ENCODE results near the gene POLR1G. TPM values are rescaled to one million over a fixed set of nuclear protein-coding genes. Genes with fewer than 3 reads are reported as not detected.
A peak's percentile ranks its signal among the peaks of the same experiment; 100 is the strongest.

The POLR1G gene
- total and polyA plus RNA-seq, 9 of the 15 experiments (the other 6 are each of a cell fraction or from before 2014, with no cell fraction given) = 3.0 to 50.1 (median 27.4) TPM

DNA sequence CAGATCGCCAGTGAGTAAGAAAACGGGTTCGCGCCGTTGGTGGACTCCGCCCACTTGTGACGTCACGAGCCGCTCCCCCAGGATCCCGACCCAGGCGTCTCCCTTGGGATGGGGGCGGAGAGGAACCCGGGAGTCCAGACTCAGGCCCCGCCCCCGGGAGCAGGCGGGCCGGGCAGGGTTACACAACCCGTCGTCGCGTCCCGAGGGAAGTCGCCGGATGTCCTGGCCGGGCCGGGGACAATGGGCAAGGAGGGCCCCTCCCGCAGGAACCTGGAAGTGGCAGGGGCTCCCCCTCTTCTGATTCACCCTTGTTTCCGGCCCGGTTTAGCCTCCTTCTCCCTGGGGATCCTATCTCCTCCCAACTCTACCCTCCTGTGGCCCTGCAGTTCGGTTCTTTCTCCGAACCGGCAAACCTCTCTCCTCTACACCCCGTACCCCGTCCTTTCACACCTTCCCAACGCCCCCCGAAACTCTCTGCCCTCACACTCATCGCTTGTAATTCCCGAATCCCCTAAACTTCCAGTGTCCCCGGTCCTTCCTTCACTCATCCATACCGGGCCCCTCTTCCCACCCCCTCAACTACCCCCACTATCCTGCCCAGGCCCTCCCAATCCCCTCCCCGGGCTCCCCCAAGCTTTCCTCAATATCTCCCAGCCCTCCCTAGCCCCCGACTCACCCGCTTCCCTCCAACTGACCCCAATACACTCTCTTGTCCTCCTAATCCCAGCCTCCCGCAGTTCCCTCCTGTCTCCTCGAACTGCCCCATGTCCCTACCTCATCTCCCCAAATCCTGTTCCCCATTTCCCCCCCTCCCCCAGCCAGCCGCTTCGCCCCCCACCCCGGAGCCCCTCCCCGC, 37.2 kb downstream of the POLR1G start (continued):
- TF ChIP-seq, protein P1, sequence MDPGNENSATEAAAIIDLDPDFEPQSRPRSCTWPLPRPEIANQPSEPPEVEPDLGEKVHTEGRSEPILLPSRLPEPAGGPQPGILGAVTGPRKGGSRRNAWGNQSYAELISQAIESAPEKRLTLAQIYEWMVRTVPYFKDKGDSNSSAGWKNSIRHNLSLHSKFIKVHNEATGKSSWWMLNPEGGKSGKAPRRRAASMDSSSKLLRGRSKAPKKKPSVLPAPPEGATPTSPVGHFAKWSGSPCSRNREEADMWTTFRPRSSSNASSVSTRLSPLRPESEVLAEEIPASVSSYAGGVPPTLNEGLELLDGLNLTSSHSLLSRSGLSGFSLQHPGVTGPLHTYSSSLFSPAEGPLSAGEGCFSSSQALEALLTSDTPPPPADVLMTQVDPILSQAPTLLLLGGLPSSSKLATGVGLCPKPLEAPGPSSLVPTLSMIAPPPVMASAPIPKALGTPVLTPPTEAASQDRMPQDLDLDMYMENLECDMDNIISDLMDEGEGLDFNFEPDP (CRISPR knock-in tag; IDR thresholded peaks at IDR 0.05) = no peak
- TF ChIP-seq, protein P2, sequence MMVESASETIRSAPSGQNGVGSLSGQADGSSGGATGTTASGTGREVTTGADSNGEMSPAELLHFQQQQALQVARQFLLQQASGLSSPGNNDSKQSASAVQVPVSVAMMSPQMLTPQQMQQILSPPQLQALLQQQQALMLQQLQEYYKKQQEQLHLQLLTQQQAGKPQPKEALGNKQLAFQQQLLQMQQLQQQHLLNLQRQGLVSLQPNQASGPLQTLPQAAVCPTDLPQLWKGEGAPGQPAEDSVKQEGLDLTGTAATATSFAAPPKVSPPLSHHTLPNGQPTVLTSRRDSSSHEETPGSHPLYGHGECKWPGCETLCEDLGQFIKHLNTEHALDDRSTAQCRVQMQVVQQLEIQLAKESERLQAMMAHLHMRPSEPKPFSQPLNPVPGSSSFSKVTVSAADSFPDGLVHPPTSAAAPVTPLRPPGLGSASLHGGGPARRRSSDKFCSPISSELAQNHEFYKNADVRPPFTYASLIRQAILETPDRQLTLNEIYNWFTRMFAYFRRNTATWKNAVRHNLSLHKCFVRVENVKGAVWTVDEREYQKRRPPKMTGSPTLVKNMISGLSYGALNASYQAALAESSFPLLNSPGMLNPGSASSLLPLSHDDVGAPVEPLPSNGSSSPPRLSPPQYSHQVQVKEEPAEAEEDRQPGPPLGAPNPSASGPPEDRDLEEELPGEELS (CRISPR knock-in tag; IDR thresholded peaks at IDR 0.05; ENCODE audit: borderline replicate concordance) = no peak
- TF ChIP-seq SUPT5H (IDR thresholded peaks at IDR 0.05) = peak; percentile 63
- TF ChIP-seq, protein P3, sequence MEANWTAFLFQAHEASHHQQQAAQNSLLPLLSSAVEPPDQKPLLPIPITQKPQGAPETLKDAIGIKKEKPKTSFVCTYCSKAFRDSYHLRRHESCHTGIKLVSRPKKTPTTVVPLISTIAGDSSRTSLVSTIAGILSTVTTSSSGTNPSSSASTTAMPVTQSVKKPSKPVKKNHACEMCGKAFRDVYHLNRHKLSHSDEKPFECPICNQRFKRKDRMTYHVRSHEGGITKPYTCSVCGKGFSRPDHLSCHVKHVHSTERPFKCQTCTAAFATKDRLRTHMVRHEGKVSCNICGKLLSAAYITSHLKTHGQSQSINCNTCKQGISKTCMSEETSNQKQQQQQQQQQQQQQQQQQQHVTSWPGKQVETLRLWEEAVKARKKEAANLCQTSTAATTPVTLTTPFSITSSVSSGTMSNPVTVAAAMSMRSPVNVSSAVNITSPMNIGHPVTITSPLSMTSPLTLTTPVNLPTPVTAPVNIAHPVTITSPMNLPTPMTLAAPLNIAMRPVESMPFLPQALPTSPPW (CRISPR knock-in tag; IDR thresholded peaks at IDR 0.05) = no peak
- TF ChIP-seq ZBTB49 (CRISPR knock-in tag; IDR thresholded peaks at IDR 0.05; ENCODE audit: borderline replicate concordance) = no peak
- TF ChIP-seq GABPB1 (CRISPR knock-in tag; IDR thresholded peaks at IDR 0.05) = peak; percentile 74
- TF ChIP-seq NBN (IDR thresholded peaks at IDR 0.05; ENCODE audit: low read depth) = peak; percentile 96
- no peak for TF ChIP-seq STAT5B (CRISPR knock-in tag; IDR thresholded peaks at IDR 0.05)
- TF ChIP-seq CLOCK (CRISPR knock-in tag; IDR thresholded peaks at IDR 0.05; ENCODE audit: borderline replicate concordance) = no peak
- TF ChIP-seq ZC3H8 (IDR thresholded peaks at IDR 0.05) = no peak
- TF ChIP-seq, protein P4, sequence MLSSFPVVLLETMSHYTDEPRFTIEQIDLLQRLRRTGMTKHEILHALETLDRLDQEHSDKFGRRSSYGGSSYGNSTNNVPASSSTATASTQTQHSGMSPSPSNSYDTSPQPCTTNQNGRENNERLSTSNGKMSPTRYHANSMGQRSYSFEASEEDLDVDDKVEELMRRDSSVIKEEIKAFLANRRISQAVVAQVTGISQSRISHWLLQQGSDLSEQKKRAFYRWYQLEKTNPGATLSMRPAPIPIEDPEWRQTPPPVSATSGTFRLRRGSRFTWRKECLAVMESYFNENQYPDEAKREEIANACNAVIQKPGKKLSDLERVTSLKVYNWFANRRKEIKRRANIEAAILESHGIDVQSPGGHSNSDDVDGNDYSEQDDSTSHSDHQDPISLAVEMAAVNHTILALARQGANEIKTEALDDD (IDR thresholded peaks at IDR 0.05) = no peak
- TF ChIP-seq MTA2 (IDR thresholded peaks at IDR 0.05; ENCODE audit: low read depth) = no peak
- no peak for TF ChIP-seq MEF2D (tag; conservative IDR thresholded peaks at IDR 0.05; ENCODE audit: low read depth)
- TF ChIP-seq SIN3A (IDR thresholded peaks at IDR 0.05; ENCODE audit: borderline replicate concordance in 2 of 2, control insufficient read depth in 1 of 2, low read depth in 2 of 2, low read length in 2 of 2) = 0 out of 4 replicates have a peak, but pooled peaks of 1 of the 2 experiments have one; percentile 15
- peak; percentile 85 for TF ChIP-seq CXXC5 (CRISPR knock-in tag; IDR thresholded peaks at IDR 0.05)

All from K562 (cell line).